Neural cell (in vitro differentiated cells): ENCODE results near the gene ADPRS. TPM values are rescaled to one million over a fixed set of nuclear protein-coding genes. Genes with fewer than 3 reads are reported as not detected.

Experiments used
- H2AFZ ChIP-seq: fragments of 200-600, 300-800 bp; sonication (generic), shearing (Covaris generic); 2 replicates; pipeline ENCODE4 v1.6.0; 2014; ENCODE audit warnings: low read depth, mild to moderate bottlenecking, antibody characterized with exemption, low read length, moderate library complexity
- H3F3A ChIP-seq: fragments of 200-600 bp; shearing (Covaris generic); 2 replicates; pipeline ENCODE4 v1.6.1; 2016; ENCODE audit warnings: mild to moderate bottlenecking, moderate library complexity, mixed read lengths, antibody characterized with exemption, low read length; ENCODE audit not compliant: insufficient read depth, poor library complexity, severe bottlenecking
- H3K27ac ChIP-seq: fragments of 200-600, 300-800 bp; sonication (generic), shearing (Covaris generic); 2 replicates; pipeline ENCODE4 v1.5.1; 2014; ENCODE audit warnings: mild to moderate bottlenecking, low read length, moderate library complexity
- H3K27me3 ChIP-seq: fragments of 300-800, 200-600 bp; sonication (generic), shearing (Covaris generic); 2 replicates; pipeline ENCODE4 v1.6.0; 2014; ENCODE audit warnings: mild to moderate bottlenecking, low read depth, low read length, moderate library complexity; ENCODE audit not compliant: insufficient read depth
- H3K36me3 ChIP-seq: fragments of 300-800, 200-600 bp; sonication (generic), shearing (Covaris generic); 2 replicates; pipeline ENCODE4 v1.5.1; 2014; ENCODE audit warnings: mild to moderate bottlenecking, antibody characterized with exemption, low read length, moderate library complexity; ENCODE audit not compliant: insufficient read depth
- H3K4me2 ChIP-seq: fragments of 300-800, 200-600 bp; sonication (generic), shearing (Covaris generic); 2 replicates; pipeline ENCODE4 v1.6.0; 2014; ENCODE audit warnings: mild to moderate bottlenecking, low read length
- H3K4me3 ChIP-seq: fragments of 300-800, 200-600 bp; sonication (generic), shearing (Covaris generic); 2 replicates; pipeline ENCODE4 v1.5.1; 2014; ENCODE audit warnings: mild to moderate bottlenecking, low read length, moderate library complexity
- H3K79me2 ChIP-seq: fragments of 200-600 bp; shearing (Covaris generic); replicated peaks from 2 replicates; pipeline ENCODE4 v1.6.0; 2014; ENCODE audit warnings: mild to moderate bottlenecking, low read length, moderate library complexity; ENCODE audit not compliant: insufficient read depth
- H3K9ac ChIP-seq: fragments of 300-800, 200-600 bp; sonication (generic), shearing (Covaris generic); 2 replicates; pipeline ENCODE4 v1.6.1; 2016; ENCODE audit warnings: mild to moderate bottlenecking, low read length, mixed read lengths
- H3K9me2 ChIP-seq: fragments of 200-600 bp; shearing (Covaris generic); 2 replicates; pipeline ENCODE4 v1.6.1; 2016; ENCODE audit warnings: mild to moderate bottlenecking, low read length, mixed read lengths; ENCODE audit not compliant: insufficient read depth
- H3K9me3 ChIP-seq: fragments of 200-600, 300-800 bp; sonication (generic), shearing (Covaris generic); 2 replicates; pipeline ENCODE4 v1.6.1; 2016; ENCODE audit warnings: mild to moderate bottlenecking, mixed run types, low read length, moderate library complexity, mixed read lengths
- H4K20me1 ChIP-seq: fragments of 200-600 bp; shearing (Covaris generic); 2 replicates; pipeline ENCODE4 v1.6.1; 2016; ENCODE audit warnings: mild to moderate bottlenecking, mixed run types; ENCODE audit not compliant: insufficient read depth
- CTCF ChIP-seq: fragments of 450-650 bp; IDR thresholded peaks from 2 replicates; pipeline ENCODE4 v1.5.1; 2014; ENCODE audit warnings: antibody characterized with exemption, mild to moderate bottlenecking, moderate library complexity; ENCODE audit not compliant: poor library complexity, severe bottlenecking
- EP300 ChIP-seq: fragments of 450-650 bp; conservative IDR thresholded peaks from 2 replicates; pipeline ENCODE4 v1.6.1; 2014; ENCODE audit warnings: antibody characterized with exemption, mild to moderate bottlenecking, moderate library complexity; ENCODE audit not compliant: poor library complexity, severe bottlenecking
- POLR2AphosphoS5 ChIP-seq: IDR thresholded peaks from 2 replicates; pipeline ENCODE4 v1.6.1; 2012
- TAF1 ChIP-seq: IDR thresholded peaks from 2 replicates; pipeline ENCODE4 v1.6.1; 2012; ENCODE audit warnings: low read depth
- polyA plus RNA-seq: library from polyadenylated mRNA; depleted of rRNA; stranded (reverse); fragments of >200 nt; gene quantifications from 2 replicates; pipeline ENCODE4 v1.2.3, GENCODE V29; 2014

ADPRS gene
- polyA plus RNA-seq, 1 donor from 2014 or later, result 66.7 TPM

GRCh38 chr1:36143424-36143823 is 54.7 kb downstream of the ADPRS start:
- no peaks in the 10 kb centered on the region for H3K36me3 ChIP-seq
- no peak for TF ChIP-seq EP300
- no peak for TF ChIP-seq TAF1
- TF ChIP-seq CTCF, result no peak
- TF ChIP-seq POLR2AphosphoS5, result no peak
- no peak overlapping the region for H3K4me2 ChIP-seq
- no peak overlapping the region for H3K9ac ChIP-seq
- H3K79me2 ChIP-seq, result peaks cover 6% of the 10 kb centered on the region
- H3F3A ChIP-seq, result no peaks in the 10 kb centered on the region
- no peak overlapping the region for H3K4me3 ChIP-seq
- no peaks in the 10 kb centered on the region for H3K27me3 ChIP-seq
- H3K9me3 ChIP-seq, result no peaks in the 10 kb centered on the region
- H4K20me1 ChIP-seq, result no peaks in the 10 kb centered on the region
- H3K9me2 ChIP-seq, result no peaks in the 10 kb centered on the region
- H3K27ac ChIP-seq, result no peak overlapping the region
- H2AFZ ChIP-seq, result no peak overlapping the region

Other genes with a start within 250 kb of the ADPRS start
- gene AGO1, start 205.7 kb upstream of the ADPRS start, polyA plus RNA-seq, result 13.0 and 15.0 TPM in 2 replicates
- 9.4 and 10.2 TPM in 2 replicates for gene AGO3, start 157.8 kb upstream of the ADPRS start, polyA plus RNA-seq
- 32.1 and 34.7 TPM in 2 replicates for gene TEKT2, start 4.8 kb upstream of the ADPRS start, polyA plus RNA-seq
- 0.98 TPM in 1 of 2 replicates, not detected in the other for gene COL8A2, start 36.3 kb downstream of the ADPRS start, polyA plus RNA-seq
- gene TRAPPC3, start 60.6 kb downstream of the ADPRS start, polyA plus RNA-seq, result 236 and 278 TPM in 2 replicates
- 142 and 156 TPM in 2 replicates for gene MAP7D1, start 67.3 kb downstream of the ADPRS start, polyA plus RNA-seq
- 54.4 and 55.8 TPM in 2 replicates for gene THRAP3, start 135.6 kb downstream of the ADPRS start, polyA plus RNA-seq
- gene SH3D21, start 217.5 kb downstream of the ADPRS start, polyA plus RNA-seq, result 2.6 and 2.8 TPM in 2 replicates
- 0.25 and 2.1 TPM in 2 replicates for gene EVA1B, start 234.8 kb downstream of the ADPRS start, polyA plus RNA-seq